Activated T-helper 1 cell treated with anti-CD3 and anti-CD28 coated beads, Interleukin-12 subunit alpha, Interleukin-12 subunit beta, Interleukin-2, Interleukin-4 antibody, amounts not matched to agents 30 ng/mL and 10 ng/mL and 1 ng/mL, durations not matched to agents 14 hours and 24 hours and 36 hours (primary cell): Measurements from ENCODE around the gene LAMA4. TPM values are rescaled to one million over a fixed set of nuclear protein-coding genes. Genes with fewer than 3 reads are reported as not detected.
"Not testable (repeated sequence)": the region's sequence is repeated elsewhere in the genome, so short reads cannot be mapped to it uniquely, and the experiment has no call there.

Experiments used
- DNase-seq: peaks from one replicate; pipeline ENCODE4 v3.0.0; 2021; ENCODE audit warnings: low spot score
- H3K27ac Mint-ChIP-seq: one replicate; pipeline ENCODE4 v1.8.0; 2021; ENCODE audit warnings: mild to moderate bottlenecking, mixed read lengths
- H3K27me3 Mint-ChIP-seq: one replicate; pipeline ENCODE4 v1.8.0; 2022; ENCODE audit warnings: mild to moderate bottlenecking, moderate library complexity, mixed read lengths; ENCODE audit not compliant: insufficient read depth
- H3K36me3 Mint-ChIP-seq: one replicate; pipeline ENCODE4 v1.8.0; 2021; ENCODE audit warnings: low read depth, mixed read lengths
- H3K4me1 Mint-ChIP-seq: one replicate; pipeline ENCODE4 v1.8.0; 2021; ENCODE audit warnings: low read depth, mixed read lengths
- H3K4me3 Mint-ChIP-seq: one replicate; pipeline ENCODE4 v1.8.0; 2021; ENCODE audit warnings: mild to moderate bottlenecking, moderate library complexity, mixed read lengths
- H3K9me3 Mint-ChIP-seq: one replicate; pipeline ENCODE4 v1.8.0; 2021; ENCODE audit warnings: mixed read lengths
- intact Hi-C: fragments of 100-400 bp; cut with micrococcal nuclease; formaldehyde crosslinking; loops from one replicate; pipeline ENCODE4 v1.15.1; 2024
- total RNA-seq: library from RNA; stranded (reverse); gene quantifications from 2 replicates; pipeline ENCODE4 v1.2.3, GENCODE V29; 2022

LAMA4 gene
- total RNA-seq, 1 donor from 2014 or later: not detected

DNA sequence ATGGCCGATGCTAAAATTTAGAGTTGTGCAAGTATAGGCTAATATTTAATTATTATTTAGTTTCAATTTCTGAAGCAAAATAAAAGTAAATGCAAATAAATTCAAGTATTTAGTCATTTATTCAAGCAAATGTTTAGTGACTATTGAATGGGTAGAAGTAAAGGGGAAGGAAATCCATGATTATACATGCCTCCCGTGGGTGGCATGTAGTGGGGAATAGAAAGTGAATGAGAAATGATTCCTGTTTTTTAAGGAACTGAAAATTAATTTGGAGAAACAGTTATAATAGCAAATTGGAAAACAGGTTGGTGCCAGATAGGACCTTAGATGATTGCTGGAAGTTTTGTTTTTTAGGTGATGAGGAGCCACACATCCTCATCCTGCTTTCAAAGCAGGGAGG lies 131.6 kb downstream of the LAMA4 start:
- Mint-ChIP-seq H3K27me3 (peaks cover 5% of the 10 kb centered on the region), H3K4me1 (peaks cover 3% of the 10 kb centered on the region), H3K4me3 (no peak overlapping the region), H3K9me3 (no peaks in the 10 kb centered on the region), H3K27ac (no peak overlapping the region), H3K36me3 (no peaks in the 10 kb centered on the region)
- intact Hi-C loops: no loop called here
- no peak for DNase-seq

- H3K4me1 Mint-ChIP-seq: peaks cover 21% of the 10 kb centered on the region
- H3K4me3 Mint-ChIP-seq: no peak overlapping the region
- peaks cover 9% of the 10 kb centered on the region for H3K27me3 Mint-ChIP-seq
- no peak for DNase-seq
- no peaks in the 10 kb centered on the region for H3K36me3 Mint-ChIP-seq
- no peaks in the 10 kb centered on the region for H3K9me3 Mint-ChIP-seq
- intact Hi-C loops: no loop called here
- peak overlapping the region; percentile 10 for H3K27ac Mint-ChIP-seq
Observed at GRCh38 chr6:112118034-112118433, 136.3 kb downstream of the LAMA4 start.

DNA sequence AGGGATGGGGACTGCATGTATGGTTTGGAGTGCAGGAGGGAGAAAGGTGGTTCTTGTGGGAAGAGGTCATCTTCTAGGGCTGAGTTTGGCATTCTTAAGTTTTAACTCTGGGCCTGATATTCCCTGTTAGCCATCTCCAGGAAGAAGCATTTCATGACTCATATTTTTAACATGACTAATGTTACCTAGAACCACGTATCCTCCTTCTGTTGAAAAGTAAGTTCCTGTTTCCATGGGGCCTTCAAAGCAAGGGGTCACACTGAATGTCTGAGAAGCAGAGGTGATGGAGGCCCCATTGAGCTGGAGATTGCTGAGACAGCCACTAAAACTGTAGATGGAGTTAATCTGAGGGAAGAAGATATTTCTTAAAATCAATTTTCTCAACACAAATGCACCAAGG lies 136.8 kb downstream of the LAMA4 start:
- no peaks in the 10 kb centered on the region for H3K9me3 Mint-ChIP-seq
- DNase-seq: no peak
- H3K27me3 Mint-ChIP-seq: peaks cover 9% of the 10 kb centered on the region
- peak overlapping the region; percentile 69 for H3K27ac Mint-ChIP-seq
- no peaks in the 10 kb centered on the region for H3K36me3 Mint-ChIP-seq
- H3K4me1 Mint-ChIP-seq: peaks cover 21% of the 10 kb centered on the region
- no peak overlapping the region for H3K4me3 Mint-ChIP-seq
- intact Hi-C loops: no loop called here

DNA sequence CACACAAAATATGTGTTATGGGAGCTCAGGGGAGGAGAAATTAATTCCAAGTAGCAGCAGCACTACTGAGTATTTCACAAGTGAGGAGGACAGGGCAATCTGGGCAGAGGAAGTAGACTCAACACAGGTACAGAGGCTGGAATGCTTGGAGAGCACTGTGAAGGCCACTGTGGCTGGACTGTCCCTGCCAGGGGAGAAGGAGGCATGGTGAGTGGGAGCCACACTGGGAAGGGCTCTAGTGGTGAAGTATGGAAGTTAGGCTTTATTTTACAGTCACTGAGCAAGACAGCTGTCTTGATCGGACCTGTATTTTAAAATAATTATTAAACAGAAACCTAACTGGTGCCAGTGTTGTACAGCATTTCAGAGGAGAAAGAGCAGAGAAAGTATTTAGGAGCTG lies 138.1 kb downstream of the LAMA4 start:
- H3K27me3 Mint-ChIP-seq: peaks cover 11% of the 10 kb centered on the region

DNA sequence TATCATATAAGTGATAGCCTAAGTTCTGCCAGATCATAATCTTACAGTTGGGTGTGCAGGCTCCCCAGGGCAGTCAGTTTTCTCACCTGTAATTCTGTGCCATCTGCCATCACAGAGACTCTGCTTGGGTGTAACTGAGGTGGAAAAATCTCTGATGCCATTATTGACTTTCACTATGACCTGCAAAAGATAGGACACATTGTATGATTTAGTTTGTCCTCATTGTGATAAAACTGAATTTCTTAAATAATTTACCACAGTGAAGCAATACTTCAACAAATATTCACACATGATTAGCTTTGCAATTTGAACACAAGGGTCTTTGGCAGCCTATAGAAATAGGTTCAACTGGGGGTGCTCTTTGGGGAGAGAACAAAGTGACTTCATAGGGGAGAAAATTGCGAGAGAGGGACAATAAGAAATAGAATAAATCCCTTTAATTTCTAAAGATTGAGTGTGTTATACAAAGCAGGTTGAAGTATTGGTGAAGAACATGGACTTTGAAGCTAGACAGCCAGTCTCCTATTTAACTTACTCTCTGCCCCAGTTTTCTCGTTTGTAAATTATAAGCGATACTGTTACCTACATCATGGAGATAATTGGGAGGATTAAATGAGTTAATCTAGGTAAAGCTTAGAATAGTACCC lies 139.7 kb downstream of the LAMA4 start:
- Mint-ChIP-seq H3K9me3 (no peaks in the 10 kb centered on the region), H3K36me3 (no peaks in the 10 kb centered on the region), H3K4me1 (peaks cover 21% of the 10 kb centered on the region), H3K27me3 (peaks cover 11% of the 10 kb centered on the region), H3K4me3 (no peak overlapping the region), H3K27ac (no peak overlapping the region)
- intact Hi-C loops: no loop called here
- no peak for DNase-seq

More for the DNA sequence above, 138.1 kb downstream of the LAMA4 start:
- Mint-ChIP-seq H3K9me3 (no peaks in the 10 kb centered on the region), H3K4me1 (peaks cover 21% of the 10 kb centered on the region), H3K27ac (no peak overlapping the region), H3K4me3 (no peak overlapping the region), H3K36me3 (no peaks in the 10 kb centered on the region)
- intact Hi-C loops: no loop called here
- no peak for DNase-seq

- H3K27ac Mint-ChIP-seq: no peak overlapping the region
- no peak for DNase-seq
- intact Hi-C loops: no loop called here
- H3K27me3 Mint-ChIP-seq: peaks cover 11% of the 10 kb centered on the region
- peaks cover 21% of the 10 kb centered on the region for H3K4me1 Mint-ChIP-seq
- no peaks in the 10 kb centered on the region for H3K36me3 Mint-ChIP-seq
- no peak overlapping the region for H3K4me3 Mint-ChIP-seq
- H3K9me3 Mint-ChIP-seq: no peaks in the 10 kb centered on the region
Observed at GRCh38 chr6:112113918-112114317, 140.4 kb downstream of the LAMA4 start.

GRCh38 chr6:112113431-112113830 lies 140.9 kb downstream of the LAMA4 start:
- H3K4me3 Mint-ChIP-seq: no peak overlapping the region
- no peaks in the 10 kb centered on the region for H3K9me3 Mint-ChIP-seq
- peaks cover 11% of the 10 kb centered on the region for H3K27me3 Mint-ChIP-seq
- H3K4me1 Mint-ChIP-seq: peaks cover 21% of the 10 kb centered on the region
- H3K36me3 Mint-ChIP-seq: no peaks in the 10 kb centered on the region
- intact Hi-C loops: no loop called here
- H3K27ac Mint-ChIP-seq: no peak overlapping the region
- DNase-seq: no peak

- H3K4me1 Mint-ChIP-seq: no peaks in the 10 kb centered on the region
- intact Hi-C loops: no loop called here
- H3K27ac Mint-ChIP-seq: no peak overlapping the region
- H3K9me3 Mint-ChIP-seq: peaks cover 8% of the 10 kb centered on the region
- H3K27me3 Mint-ChIP-seq: peaks cover 5% of the 10 kb centered on the region
- peaks cover 1% of the 10 kb centered on the region for H3K36me3 Mint-ChIP-seq
- no peak for DNase-seq
- no peak overlapping the region for H3K4me3 Mint-ChIP-seq
Observed at GRCh38 chr6:112109262-112109661, 145.1 kb downstream of the LAMA4 start.

DNA sequence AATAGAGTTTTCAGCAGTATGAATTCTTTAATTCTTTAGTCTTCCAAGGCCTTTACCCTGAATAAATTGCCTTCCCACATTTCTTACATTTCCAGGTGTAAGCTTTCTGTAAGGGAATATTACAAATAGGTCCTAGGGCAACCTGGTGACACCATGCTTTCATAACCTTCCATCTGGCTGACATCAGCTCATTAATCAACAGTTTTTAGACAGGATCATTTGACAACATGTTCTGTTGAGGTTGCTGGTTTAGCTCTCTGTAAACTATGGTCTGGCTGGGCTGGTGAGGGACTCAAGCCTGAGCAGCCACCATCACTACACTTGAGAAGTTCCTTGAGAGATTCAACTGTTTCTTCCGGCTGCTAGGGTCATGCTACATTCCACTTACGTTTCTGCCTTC lies 147.8 kb downstream of the LAMA4 start:
- DNase-seq: no peak
- Mint-ChIP-seq H3K9me3 (peaks cover 8% of the 10 kb centered on the region), H3K27me3 (peaks cover 10% of the 10 kb centered on the region), H3K4me1 (no peaks in the 10 kb centered on the region), H3K36me3 (peaks cover 1% of the 10 kb centered on the region), H3K27ac (no peak overlapping the region), H3K4me3 (no peak overlapping the region)
- intact Hi-C loops: no loop called here

GRCh38 chr6:112106026-112106425 lies 148.3 kb downstream of the LAMA4 start:
- DNase-seq, H3K36me3 Mint-ChIP-seq, H3K4me1 Mint-ChIP-seq, intact Hi-C loops, H3K4me3 Mint-ChIP-seq, H3K9me3 Mint-ChIP-seq, H3K27ac Mint-ChIP-seq: not testable (repeated sequence)
- peaks cover 10% of the 10 kb centered on the region for H3K27me3 Mint-ChIP-seq

- Mint-ChIP-seq H3K9me3 (peaks cover 8% of the 10 kb centered on the region), H3K27ac (no peak overlapping the region), H3K4me1 (no peaks in the 10 kb centered on the region), H3K36me3 (peaks cover 1% of the 10 kb centered on the region), H3K27me3 (peaks cover 13% of the 10 kb centered on the region), H3K4me3 (no peak overlapping the region)
- no peak for DNase-seq
- intact Hi-C loops: no loop called here
Observed at GRCh38 chr6:112100561-112100960, 153.8 kb downstream of the LAMA4 start.

- Mint-ChIP-seq H3K4me3 (no peak overlapping the region), H3K9me3 (no peaks in the 10 kb centered on the region), H3K4me1 (no peaks in the 10 kb centered on the region), H3K27ac (no peak overlapping the region), H3K36me3 (no peaks in the 10 kb centered on the region), H3K27me3 (peaks cover 22% of the 10 kb centered on the region)
- no peak for DNase-seq
- intact Hi-C loops: no loop called here
Observed at GRCh38 chr6:112096901-112097300, 157.5 kb downstream of the LAMA4 start.

- no peak overlapping the region for H3K4me3 Mint-ChIP-seq
- DNase-seq: no peak
- peaks cover 19% of the 10 kb centered on the region for H3K27me3 Mint-ChIP-seq
- H3K27ac Mint-ChIP-seq: no peak overlapping the region
- intact Hi-C loops: loop anchor here (1.0 to 10.0 kb wide), 11 partner anchors 45 to 1769 kb away; partner anchors contain the start of genes AMD1, CDK19, MARCKS and REV3L
- H3K4me1 Mint-ChIP-seq: no peaks in the 10 kb centered on the region
- peaks cover 6% of the 10 kb centered on the region for H3K36me3 Mint-ChIP-seq
- no peaks in the 10 kb centered on the region for H3K9me3 Mint-ChIP-seq
Observed at GRCh38 chr6:112087916-112088315, 166.5 kb downstream of the LAMA4 start.
